DOHH2 (cell line): ENCODE data around the gene TRPC4AP.

ENCODE experiments used
- EZH2phosphoT487 ChIP-seq: fragments of 200-600 bp; sonication (generic); IDR thresholded peaks from 2 replicates; pipeline ENCODE4 v1.6.1; 2017; ENCODE audit warnings: borderline replicate concordance, mild to moderate bottlenecking, antibody characterized with exemption, low read length, moderate library complexity, mixed read lengths
- TF ChIP-seq, protein P1 (sequence below): fragments of 200-600 bp; sonication (generic); IDR thresholded peaks from one replicate; pipeline ENCODE4 v1.5.1; 2014; ENCODE audit warnings: antibody characterized with exemption, mild to moderate bottlenecking, low read depth, low read length; ENCODE audit not compliant: poor library complexity, severe bottlenecking

DNA sequence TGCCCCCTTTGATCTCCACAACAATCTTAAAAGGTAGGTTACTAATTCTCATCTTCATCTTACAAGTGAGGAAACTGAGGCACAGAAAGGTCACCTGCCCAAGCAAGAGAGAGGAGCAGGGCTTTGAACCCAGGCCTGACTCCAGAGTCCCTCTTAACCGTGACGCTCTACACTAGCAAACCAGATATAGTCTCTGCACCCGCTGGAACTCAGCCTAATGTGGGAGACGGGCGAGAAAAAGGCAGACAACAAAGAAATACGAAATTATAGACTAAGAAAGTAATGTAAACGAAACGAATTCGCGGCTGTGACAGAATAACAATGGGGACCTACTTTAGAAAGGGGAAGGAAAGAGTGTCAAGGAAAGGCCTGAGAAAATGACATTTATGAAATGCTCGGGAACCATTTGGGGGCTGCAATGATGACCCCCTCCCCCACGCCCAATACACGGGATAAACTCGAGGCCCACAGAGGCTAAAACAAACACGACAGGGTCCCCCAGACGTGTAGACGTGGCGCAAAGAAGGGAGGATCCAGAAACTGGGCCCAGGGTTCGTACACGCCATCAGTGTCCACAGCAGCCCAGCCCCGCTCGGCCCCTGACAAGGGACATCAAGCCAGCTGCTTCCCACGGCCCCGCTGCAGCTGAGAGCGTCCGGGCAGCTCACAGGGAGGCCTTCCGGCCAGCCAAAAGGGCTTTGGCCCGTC, 637 bp downstream of the TRPC4AP start:
- no peak for TF ChIP-seq EZH2phosphoT487
- TF ChIP-seq, protein P1, sequence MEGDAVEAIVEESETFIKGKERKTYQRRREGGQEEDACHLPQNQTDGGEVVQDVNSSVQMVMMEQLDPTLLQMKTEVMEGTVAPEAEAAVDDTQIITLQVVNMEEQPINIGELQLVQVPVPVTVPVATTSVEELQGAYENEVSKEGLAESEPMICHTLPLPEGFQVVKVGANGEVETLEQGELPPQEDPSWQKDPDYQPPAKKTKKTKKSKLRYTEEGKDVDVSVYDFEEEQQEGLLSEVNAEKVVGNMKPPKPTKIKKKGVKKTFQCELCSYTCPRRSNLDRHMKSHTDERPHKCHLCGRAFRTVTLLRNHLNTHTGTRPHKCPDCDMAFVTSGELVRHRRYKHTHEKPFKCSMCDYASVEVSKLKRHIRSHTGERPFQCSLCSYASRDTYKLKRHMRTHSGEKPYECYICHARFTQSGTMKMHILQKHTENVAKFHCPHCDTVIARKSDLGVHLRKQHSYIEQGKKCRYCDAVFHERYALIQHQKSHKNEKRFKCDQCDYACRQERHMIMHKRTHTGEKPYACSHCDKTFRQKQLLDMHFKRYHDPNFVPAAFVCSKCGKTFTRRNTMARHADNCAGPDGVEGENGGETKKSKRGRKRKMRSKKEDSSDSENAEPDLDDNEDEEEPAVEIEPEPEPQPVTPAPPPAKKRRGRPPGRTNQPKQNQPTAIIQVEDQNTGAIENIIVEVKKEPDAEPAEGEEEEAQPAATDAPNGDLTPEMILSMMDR = no peak
